ENCODE measurements around the gene CDKN1C.
A peak's percentile ranks its signal among the peaks of the same experiment; 100 is the strongest.

CDKN1C gene

GRCh38 chr11:2885678-2886081, at the start of gene CDKN1C:
CDKN1C (minus strand) TSS chr11:2885775; CDS start chr11:2885456, 319 bp downstream.
- H3K9me3 Mint-ChIP-seq: no peaks in the 10 kb centered on the region
- peak within 1 kb of the TSS; percentile 21 for H3K27ac Mint-ChIP-seq
- no peak for TF ChIP-seq CTCF (IDR thresholded peaks at IDR 0.05)
- peaks cover 11% of the 10 kb centered on the region for H3K36me3 Mint-ChIP-seq (ENCODE audit: low read depth)
- peaks cover 14% of the 10 kb centered on the region for H3K27me3 Mint-ChIP-seq (ENCODE audit: low read depth, poor library complexity)
- H3K4me3 Mint-ChIP-seq: peak within 1 kb of the TSS; percentile 94
- DNase-seq: peak; percentile 91
- H3K4me1 Mint-ChIP-seq: peaks cover 43% of the 10 kb centered on the region

GRCh38 chr11:2934611-2935239, 49.1 kb upstream of the CDKN1C start:
- Mint-ChIP-seq H3K9me3 (peaks cover 36% of the 10 kb centered on the region), H3K4me3 (no peak overlapping the region), H3K36me3 (ENCODE audit: low read depth) (peaks cover 29% of the 10 kb centered on the region), H3K4me1 (peaks cover 5% of the 10 kb centered on the region), H3K27me3 (ENCODE audit: low read depth, poor library complexity) (peaks cover 16% of the 10 kb centered on the region), H3K27ac (peak overlapping the region; percentile 32)
- TF ChIP-seq CTCF (IDR thresholded peaks at IDR 0.05): no peak
- DNase-seq: no peak

GRCh38 chr11:2934021-2934550, 48.5 kb upstream of the CDKN1C start:
- peaks cover 18% of the 10 kb centered on the region for H3K27me3 Mint-ChIP-seq (ENCODE audit: low read depth, poor library complexity)
- no peak overlapping the region for H3K27ac Mint-ChIP-seq
- no peak for TF ChIP-seq CTCF (IDR thresholded peaks at IDR 0.05)
- H3K4me3 Mint-ChIP-seq: no peak overlapping the region
- H3K4me1 Mint-ChIP-seq: peaks cover 5% of the 10 kb centered on the region
- peaks cover 22% of the 10 kb centered on the region for H3K36me3 Mint-ChIP-seq (ENCODE audit: low read depth)
- no peak for DNase-seq
- H3K9me3 Mint-ChIP-seq: peaks cover 30% of the 10 kb centered on the region

- no peak for DNase-seq
These were observed 47.9 kb upstream of the CDKN1C start for GRCh38 chr11:2933375-2934020.

GRCh38 chr11:2932850-2933251, 47.3 kb upstream of the CDKN1C start:
- Mint-ChIP-seq H3K4me3 (no peak overlapping the region), H3K27me3 (ENCODE audit: low read depth, poor library complexity) (peaks cover 28% of the 10 kb centered on the region), H3K27ac (no peak overlapping the region), H3K36me3 (ENCODE audit: low read depth) (peaks cover 10% of the 10 kb centered on the region), H3K9me3 (peaks cover 17% of the 10 kb centered on the region), H3K4me1 (peaks cover 8% of the 10 kb centered on the region)
- no peak for TF ChIP-seq CTCF (IDR thresholded peaks at IDR 0.05)
- DNase-seq: no peak

More at GRCh38 chr11:2933375-2934020, 47.9 kb upstream of the CDKN1C start:
- H3K27me3 Mint-ChIP-seq (ENCODE audit: low read depth, poor library complexity): peaks cover 21% of the 10 kb centered on the region
- no peak for TF ChIP-seq CTCF (IDR thresholded peaks at IDR 0.05)
- H3K36me3 Mint-ChIP-seq (ENCODE audit: low read depth): peaks cover 17% of the 10 kb centered on the region
- H3K4me3 Mint-ChIP-seq: no peak overlapping the region
- peaks cover 24% of the 10 kb centered on the region for H3K9me3 Mint-ChIP-seq
- no peak overlapping the region for H3K27ac Mint-ChIP-seq
- H3K4me1 Mint-ChIP-seq: peaks cover 5% of the 10 kb centered on the region

Data from nephron progenitor cell (in vitro differentiated cells).